Measurements from ENCODE around the gene EXD1.
"Not testable (repeated sequence)": the region's sequence is repeated elsewhere in the genome, so short reads cannot be mapped to it uniquely, and the experiment has no call there.

DNA sequence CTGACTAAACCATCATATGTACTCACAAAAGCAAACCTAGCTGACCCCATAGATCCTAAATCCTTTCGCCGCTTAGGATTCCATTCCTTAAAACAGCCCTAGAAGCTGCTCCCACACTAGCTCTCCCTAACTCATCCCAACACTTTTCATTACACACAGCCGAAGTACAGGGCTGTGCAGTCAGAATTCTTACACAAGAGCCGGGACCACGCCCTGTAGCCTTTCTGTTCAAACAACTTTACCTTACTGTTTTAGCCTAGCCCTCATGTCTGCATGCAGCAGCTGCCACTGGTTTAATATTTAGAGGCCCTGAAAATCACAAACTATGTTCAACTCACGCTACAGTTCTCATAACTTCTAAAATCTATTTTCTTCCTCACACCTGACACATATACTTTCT is 95.0 kb downstream of the EXD1 start:
- TF ChIP-seq, protein P1, sequence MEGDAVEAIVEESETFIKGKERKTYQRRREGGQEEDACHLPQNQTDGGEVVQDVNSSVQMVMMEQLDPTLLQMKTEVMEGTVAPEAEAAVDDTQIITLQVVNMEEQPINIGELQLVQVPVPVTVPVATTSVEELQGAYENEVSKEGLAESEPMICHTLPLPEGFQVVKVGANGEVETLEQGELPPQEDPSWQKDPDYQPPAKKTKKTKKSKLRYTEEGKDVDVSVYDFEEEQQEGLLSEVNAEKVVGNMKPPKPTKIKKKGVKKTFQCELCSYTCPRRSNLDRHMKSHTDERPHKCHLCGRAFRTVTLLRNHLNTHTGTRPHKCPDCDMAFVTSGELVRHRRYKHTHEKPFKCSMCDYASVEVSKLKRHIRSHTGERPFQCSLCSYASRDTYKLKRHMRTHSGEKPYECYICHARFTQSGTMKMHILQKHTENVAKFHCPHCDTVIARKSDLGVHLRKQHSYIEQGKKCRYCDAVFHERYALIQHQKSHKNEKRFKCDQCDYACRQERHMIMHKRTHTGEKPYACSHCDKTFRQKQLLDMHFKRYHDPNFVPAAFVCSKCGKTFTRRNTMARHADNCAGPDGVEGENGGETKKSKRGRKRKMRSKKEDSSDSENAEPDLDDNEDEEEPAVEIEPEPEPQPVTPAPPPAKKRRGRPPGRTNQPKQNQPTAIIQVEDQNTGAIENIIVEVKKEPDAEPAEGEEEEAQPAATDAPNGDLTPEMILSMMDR (IDR thresholded peaks at IDR 0.05) = not testable (repeated sequence)
- not testable (repeated sequence) for TF ChIP-seq POLR2A (IDR thresholded peaks at IDR 0.05)

Measured in breast epithelium (tissue), 3 donors.